MM.1S (cell line): ENCODE data around the gene GTF3C5.

Experiments
- EZH2 ChIP-seq: fragments of 300-600 bp; sonication (generic); optimal IDR thresholded peaks from 2 replicates; pipeline ENCODE3; 2017; ENCODE audit warnings: low read depth, mild to moderate bottlenecking, antibody characterized with exemption, low read length, mixed read lengths
- EZH2phosphoT487 ChIP-seq: fragments of 300-600 bp; sonication (generic); IDR thresholded peaks from 2 replicates; pipeline ENCODE4 v1.6.1; 2018; ENCODE audit warnings: antibody characterized with exemption, low read length
- TF ChIP-seq, protein P1 (sequence below): fragments of 300-600 bp; sonication (generic); IDR thresholded peaks from 2 replicates; pipeline ENCODE4 v1.5.1; 2016; ENCODE audit warnings: antibody characterized with exemption, low read length, mixed read lengths

DNA sequence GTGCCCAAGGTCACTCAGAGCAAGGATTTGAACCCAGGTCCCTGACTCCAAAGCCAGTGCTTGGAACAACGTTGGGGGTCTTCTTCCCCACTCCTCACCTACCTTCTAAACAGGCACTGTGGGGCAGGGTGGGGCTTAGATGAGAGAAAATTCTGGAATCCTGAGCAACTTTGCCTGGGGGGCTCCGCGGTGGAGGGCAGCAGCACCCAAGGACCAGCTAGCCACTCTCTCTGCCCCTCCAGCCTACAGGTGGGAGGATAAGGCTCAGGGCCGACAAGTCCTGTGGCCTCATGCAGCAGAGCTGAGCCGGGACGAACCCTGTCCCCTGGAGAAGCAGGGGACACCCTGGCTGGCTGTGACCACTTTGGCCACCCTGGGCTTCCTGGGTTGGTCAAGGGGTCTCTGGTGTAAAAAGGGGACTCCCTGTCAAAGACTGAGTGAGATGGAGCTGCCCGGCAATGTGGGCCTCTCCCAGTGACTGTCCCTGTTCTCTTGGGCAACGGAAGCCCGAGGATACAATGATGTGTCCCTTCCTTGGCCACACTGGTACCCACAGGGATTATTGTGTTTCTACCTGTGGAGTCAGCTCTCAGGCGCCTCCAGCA is 57.5 kb downstream of the GTF3C5 start:
- TF ChIP-seq, protein P1, sequence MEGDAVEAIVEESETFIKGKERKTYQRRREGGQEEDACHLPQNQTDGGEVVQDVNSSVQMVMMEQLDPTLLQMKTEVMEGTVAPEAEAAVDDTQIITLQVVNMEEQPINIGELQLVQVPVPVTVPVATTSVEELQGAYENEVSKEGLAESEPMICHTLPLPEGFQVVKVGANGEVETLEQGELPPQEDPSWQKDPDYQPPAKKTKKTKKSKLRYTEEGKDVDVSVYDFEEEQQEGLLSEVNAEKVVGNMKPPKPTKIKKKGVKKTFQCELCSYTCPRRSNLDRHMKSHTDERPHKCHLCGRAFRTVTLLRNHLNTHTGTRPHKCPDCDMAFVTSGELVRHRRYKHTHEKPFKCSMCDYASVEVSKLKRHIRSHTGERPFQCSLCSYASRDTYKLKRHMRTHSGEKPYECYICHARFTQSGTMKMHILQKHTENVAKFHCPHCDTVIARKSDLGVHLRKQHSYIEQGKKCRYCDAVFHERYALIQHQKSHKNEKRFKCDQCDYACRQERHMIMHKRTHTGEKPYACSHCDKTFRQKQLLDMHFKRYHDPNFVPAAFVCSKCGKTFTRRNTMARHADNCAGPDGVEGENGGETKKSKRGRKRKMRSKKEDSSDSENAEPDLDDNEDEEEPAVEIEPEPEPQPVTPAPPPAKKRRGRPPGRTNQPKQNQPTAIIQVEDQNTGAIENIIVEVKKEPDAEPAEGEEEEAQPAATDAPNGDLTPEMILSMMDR = no peak
- TF ChIP-seq EZH2phosphoT487 (no peak), EZH2 (no peak)
